HepG2 (cell line): ENCODE results near the gene ZDHHC16. TPM values are rescaled to one million over a fixed set of nuclear protein-coding genes. Genes with fewer than 3 reads are reported as not detected.

Source experiments
- AFF4 ChIP-seq: sonication (generic); formaldehyde crosslinking; IDR thresholded peaks from 2 replicates; pipeline ENCODE4 v1.4.0; 2020; ENCODE audit warnings: missing genetic modification reagents
- FOXK2 ChIP-seq: fragments of 450-650 bp; IDR thresholded peaks from 2 replicates; pipeline ENCODE4 v1.6.1; 2016
- IKZF1 ChIP-seq: fragments of 450-650 bp; IDR thresholded peaks from 2 replicates; pipeline ENCODE4 v1.7.1; 2016
- MIER2 ChIP-seq: IDR thresholded peaks from 2 replicates; pipeline ENCODE4 v1.6.1; 2016; ENCODE audit warnings: missing biosample characterization, missing genetic modification reagents
- MIXL1 ChIP-seq: IDR thresholded peaks from 2 replicates; pipeline ENCODE4 v1.6.1; 2016
- MLLT10 ChIP-seq: sonication (generic); formaldehyde crosslinking; IDR thresholded peaks from 2 replicates; pipeline ENCODE4 v1.4.0; 2020; ENCODE audit warnings: missing genetic modification reagents
- NBN ChIP-seq: fragments of 450-650 bp; conservative IDR thresholded peaks from 2 replicates; pipeline ENCODE4 v1.6.1; 2017
- PCBP2 ChIP-seq: fragments of 200-400 bp; formaldehyde crosslinking; optimal IDR thresholded peaks from 2 replicates; pipeline ENCODE3; 2018; ENCODE audit warnings: low read length, low read depth; ENCODE audit not compliant: poor library complexity, severe bottlenecking
- ZMYM2 ChIP-seq: sonication (generic); formaldehyde crosslinking; IDR thresholded peaks from 2 replicates; pipeline ENCODE4 v1.8.0; 2022; ENCODE audit warnings: mild to moderate bottlenecking, missing genetic modification reagents
- ZNF30 ChIP-seq: sonication (generic); formaldehyde crosslinking; IDR thresholded peaks from 2 replicates; pipeline ENCODE4 v1.5.0; 2020; ENCODE audit warnings: mild to moderate bottlenecking, missing genetic modification reagents
- ZNF687 ChIP-seq: sonication (generic); formaldehyde crosslinking; IDR thresholded peaks from 2 replicates; pipeline ENCODE4 v1.5.1; 2020; ENCODE audit warnings: mild to moderate bottlenecking, missing genetic modification reagents, moderate library complexity
- polyA plus RNA-seq, 8 experiments: library from polyadenylated mRNA; depleted of rRNA in 3 of 8; stranded (reverse) in 7 of 8; unstranded in 1 of 8; fragments of >200 nt; fragmentation: Illumina TruSeq in 4 of 8; extraction: Trizol in 4 of 8; gene quantifications; 2 replicates each; pipeline versions ENCODE4 v1.2.1 to v1.2.3, GENCODE V29; 2011 to 2016; ENCODE audit warnings: low read depth in 4 of 8, missing spikeins in 1 of 8, mixed read lengths in 1 of 8; ENCODE audit not compliant: insufficient read depth in 1 of 8
- total RNA-seq, 5 experiments: library from RNA; depleted of rRNA; stranded (reverse); fragments of >200 nt; fragmentation: Illumina TruSeq; extraction: Trizol; gene quantifications; 2 replicates each; pipeline ENCODE4 v1.2.3, GENCODE V29; 2016; ENCODE audit warnings: low read depth in 1 of 5
- TF ChIP-seq, protein P1 (sequence below): sonication (generic); formaldehyde crosslinking; IDR thresholded peaks from 2 replicates; pipeline ENCODE4 v1.8.1; 2023; ENCODE audit warnings: mild to moderate bottlenecking, inconsistent platforms, moderate library complexity, missing genetic modification reagents, borderline replicate concordance
- TF ChIP-seq, protein P2 (sequence below): sonication (generic); formaldehyde crosslinking; IDR thresholded peaks from 2 replicates; pipeline ENCODE4 v1.4.0; 2020; ENCODE audit warnings: missing genetic modification reagents, mild to moderate bottlenecking, borderline replicate concordance

ZDHHC16 gene
- total and polyA plus RNA-seq, 2 of the 13 experiments (the other 11 are each of a cell fraction or from before 2014, with no cell fraction given): 40.8 to 41.8 TPM

DNA sequence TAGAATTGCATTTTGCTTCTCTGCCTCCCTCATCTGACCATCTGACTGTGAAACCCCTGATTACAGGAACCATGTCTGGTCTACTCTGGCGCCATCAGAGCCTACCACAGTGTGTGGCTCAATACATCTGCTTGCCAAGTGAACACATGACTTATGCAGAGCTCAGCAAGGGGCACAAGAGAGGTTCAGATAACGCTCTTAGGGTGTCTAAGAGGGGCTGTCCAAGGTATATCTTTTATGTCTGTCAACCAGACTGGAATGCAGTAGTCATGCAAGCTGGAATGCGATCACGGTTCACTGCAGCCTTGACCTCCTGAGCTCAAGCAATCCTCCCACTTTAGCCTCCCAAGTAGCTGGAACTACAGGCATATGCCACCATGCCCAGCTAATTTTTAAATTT, 34.6 kb upstream of the ZDHHC16 start (continued):
- TF ChIP-seq, protein P1, sequence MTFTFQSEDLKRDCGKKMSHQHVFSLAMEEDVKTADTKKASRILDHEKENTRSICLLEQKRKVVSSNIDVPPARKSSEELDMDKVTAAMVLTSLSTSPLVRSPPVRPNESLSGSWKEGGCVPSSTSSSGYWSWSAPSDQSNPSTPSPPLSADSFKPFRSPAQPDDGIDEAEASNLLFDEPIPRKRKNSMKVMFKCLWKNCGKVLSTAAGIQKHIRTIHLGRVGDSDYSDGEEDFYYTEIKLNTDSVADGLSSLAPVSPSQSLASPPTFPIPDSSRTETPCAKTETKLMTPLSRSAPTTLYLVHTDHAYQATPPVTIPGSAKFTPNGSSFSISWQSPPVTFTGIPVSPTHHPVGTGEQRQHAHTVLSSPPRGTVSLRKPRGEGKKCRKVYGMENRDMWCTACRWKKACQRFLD (CRISPR knock-in tag): no peak
- TF ChIP-seq, protein P2, sequence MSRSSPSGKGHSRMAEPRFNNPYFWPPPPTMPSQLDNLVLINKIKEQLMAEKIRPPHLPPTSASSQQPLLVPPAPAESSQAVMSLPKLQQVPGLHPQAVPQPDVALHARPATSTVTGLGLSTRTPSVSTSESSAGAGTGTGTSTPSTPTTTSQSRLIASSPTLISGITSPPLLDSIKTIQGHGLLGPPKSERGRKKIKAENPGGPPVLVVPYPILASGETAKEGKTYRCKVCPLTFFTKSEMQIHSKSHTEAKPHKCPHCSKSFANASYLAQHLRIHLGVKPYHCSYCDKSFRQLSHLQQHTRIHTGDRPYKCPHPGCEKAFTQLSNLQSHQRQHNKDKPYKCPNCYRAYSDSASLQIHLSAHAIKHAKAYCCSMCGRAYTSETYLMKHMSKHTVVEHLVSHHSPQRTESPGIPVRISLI: no peak
- TF ChIP-seq MLLT10 (CRISPR knock-in tag) (no peak), MIXL1 (CRISPR knock-in tag) (no peak), ZNF687 (CRISPR knock-in tag) (no peak), AFF4 (CRISPR knock-in tag) (no peak), FOXK2 (no peak), IKZF1 (no peak), PCBP2 (no peak), ZMYM2 (CRISPR knock-in tag) (0 out of 2 replicates have a peak, but pooled peaks have one; percentile 23), ZNF30 (CRISPR knock-in tag) (no peak), MIER2 (CRISPR knock-in tag) (0 out of 2 replicates have a peak, but pooled peaks have one; percentile 26), NBN (no peak)
